HEK293 (cell line): Measurements from ENCODE around the gene PEAR1.

Experiments used
- BCL11A ChIP-seq: fragments of 450-650 bp; formaldehyde crosslinking; IDR thresholded peaks from 2 replicates; pipeline ENCODE4 v1.5.1; 2016; ENCODE audit warnings: low read depth, missing biosample characterization, missing genetic modification characterization
- ZBTB1 ChIP-seq: fragments of 450-650 bp; formaldehyde crosslinking; IDR thresholded peaks from 2 replicates; pipeline ENCODE4 v1.5.1; 2016; ENCODE audit warnings: missing biosample characterization, missing genetic modification characterization
- ZEB2 ChIP-seq: fragments of 450-650 bp; formaldehyde crosslinking; IDR thresholded peaks from 2 replicates; pipeline ENCODE4 v1.5.1; 2016; ENCODE audit warnings: missing biosample characterization, missing genetic modification characterization
- ZFP69B ChIP-seq: fragments of 450-650 bp; formaldehyde crosslinking; IDR thresholded peaks from 2 replicates; pipeline ENCODE4 v1.5.1; 2016; ENCODE audit warnings: missing biosample characterization, missing genetic modification characterization
- ZNF10 ChIP-seq: fragments of 450-650 bp; formaldehyde crosslinking; IDR thresholded peaks from 2 replicates; pipeline ENCODE4 v1.5.1; 2017; ENCODE audit warnings: missing biosample characterization, missing genetic modification characterization
- ZNF138 ChIP-seq: fragments of 450-650 bp; formaldehyde crosslinking; IDR thresholded peaks from 2 replicates; pipeline ENCODE4 v1.5.1; 2016; ENCODE audit warnings: missing biosample characterization, missing genetic modification characterization, borderline replicate concordance
- ZNF211 ChIP-seq: fragments of 450-650 bp; formaldehyde crosslinking; IDR thresholded peaks from 2 replicates; pipeline ENCODE4 v1.5.1; 2016; ENCODE audit warnings: low read depth, missing biosample characterization, missing genetic modification characterization
- ZNF626 ChIP-seq: fragments of 450-650 bp; sonication (Bioruptor Pico); formaldehyde crosslinking; IDR thresholded peaks from 2 replicates; pipeline ENCODE4 v1.5.1; 2018; ENCODE audit warnings: missing biosample characterization, missing genetic modification characterization, inconsistent platforms
- TF ChIP-seq, protein P1 (sequence below): fragments of 450-650 bp; formaldehyde crosslinking; IDR thresholded peaks from 2 replicates; pipeline ENCODE4 v1.5.1; 2016; ENCODE audit warnings: missing biosample characterization, missing genetic modification characterization
- TF ChIP-seq, protein P2 (sequence below): fragments of 450-650 bp; formaldehyde crosslinking; IDR thresholded peaks from 2 replicates; pipeline ENCODE4 v1.5.1; 2016; ENCODE audit warnings: missing biosample characterization, missing genetic modification characterization
- TF ChIP-seq, protein P3 (sequence below): fragments of 450-650 bp; formaldehyde crosslinking; IDR thresholded peaks from 2 replicates; pipeline ENCODE4 v1.5.1; 2017; ENCODE audit warnings: missing biosample characterization, missing genetic modification characterization
- TF ChIP-seq, protein P4 (sequence below): fragments of 450-650 bp; formaldehyde crosslinking; optimal IDR thresholded peaks from 2 replicates; pipeline ENCODE3; 2016; ENCODE audit warnings: missing biosample characterization, mild to moderate bottlenecking, missing genetic modification characterization
- TF ChIP-seq, protein P5 (sequence below): sonication (generic); formaldehyde crosslinking; IDR thresholded peaks from 2 replicates; pipeline ENCODE4 v1.8.1; 2022; ENCODE audit warnings: mild to moderate bottlenecking, moderate library complexity, missing genetic modification reagents

DNA sequence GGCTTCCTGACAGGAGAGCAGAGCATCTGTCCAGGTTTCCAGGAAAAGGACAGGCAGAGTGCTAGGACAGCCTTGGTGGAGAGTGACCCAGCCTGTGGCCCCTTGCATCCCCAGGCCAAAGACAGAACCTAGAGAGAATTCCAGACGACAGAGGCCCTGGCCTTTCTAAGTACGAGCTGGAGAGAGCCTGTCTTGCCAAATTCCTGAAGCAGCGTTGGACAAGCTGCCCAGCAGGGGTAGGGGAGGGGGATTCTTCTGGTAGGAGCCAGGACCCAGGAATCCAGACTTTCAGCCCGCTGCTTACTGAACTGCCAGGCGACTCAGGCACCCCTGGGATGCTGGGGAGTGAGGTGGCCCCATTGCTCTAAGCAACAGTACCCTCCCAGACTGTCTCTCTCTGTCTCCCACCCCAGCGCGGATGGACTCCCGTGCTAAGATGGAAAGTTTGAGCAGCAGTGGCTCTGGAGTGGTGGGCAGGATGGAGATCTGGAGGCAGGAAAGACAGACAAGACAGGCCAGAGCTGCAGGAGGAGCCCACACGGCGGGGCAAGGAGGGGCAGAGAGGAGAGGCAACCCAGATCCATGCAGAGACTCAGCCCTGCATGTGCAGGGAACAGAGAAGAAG lies 8.8 kb upstream of the PEAR1 start:
- TF ChIP-seq, protein P1, sequence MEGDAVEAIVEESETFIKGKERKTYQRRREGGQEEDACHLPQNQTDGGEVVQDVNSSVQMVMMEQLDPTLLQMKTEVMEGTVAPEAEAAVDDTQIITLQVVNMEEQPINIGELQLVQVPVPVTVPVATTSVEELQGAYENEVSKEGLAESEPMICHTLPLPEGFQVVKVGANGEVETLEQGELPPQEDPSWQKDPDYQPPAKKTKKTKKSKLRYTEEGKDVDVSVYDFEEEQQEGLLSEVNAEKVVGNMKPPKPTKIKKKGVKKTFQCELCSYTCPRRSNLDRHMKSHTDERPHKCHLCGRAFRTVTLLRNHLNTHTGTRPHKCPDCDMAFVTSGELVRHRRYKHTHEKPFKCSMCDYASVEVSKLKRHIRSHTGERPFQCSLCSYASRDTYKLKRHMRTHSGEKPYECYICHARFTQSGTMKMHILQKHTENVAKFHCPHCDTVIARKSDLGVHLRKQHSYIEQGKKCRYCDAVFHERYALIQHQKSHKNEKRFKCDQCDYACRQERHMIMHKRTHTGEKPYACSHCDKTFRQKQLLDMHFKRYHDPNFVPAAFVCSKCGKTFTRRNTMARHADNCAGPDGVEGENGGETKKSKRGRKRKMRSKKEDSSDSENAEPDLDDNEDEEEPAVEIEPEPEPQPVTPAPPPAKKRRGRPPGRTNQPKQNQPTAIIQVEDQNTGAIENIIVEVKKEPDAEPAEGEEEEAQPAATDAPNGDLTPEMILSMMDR = no peak
- TF ChIP-seq ZNF626 (tag by site-specific recombination) = no peak
- TF ChIP-seq ZNF211 = no peak
- TF ChIP-seq ZBTB1 (tag by site-specific recombination) = no peak
- no peak for TF ChIP-seq ZNF10 (tag by site-specific recombination)
- TF ChIP-seq ZNF138 (tag by site-specific recombination) = no peak
- TF ChIP-seq, protein P2, sequence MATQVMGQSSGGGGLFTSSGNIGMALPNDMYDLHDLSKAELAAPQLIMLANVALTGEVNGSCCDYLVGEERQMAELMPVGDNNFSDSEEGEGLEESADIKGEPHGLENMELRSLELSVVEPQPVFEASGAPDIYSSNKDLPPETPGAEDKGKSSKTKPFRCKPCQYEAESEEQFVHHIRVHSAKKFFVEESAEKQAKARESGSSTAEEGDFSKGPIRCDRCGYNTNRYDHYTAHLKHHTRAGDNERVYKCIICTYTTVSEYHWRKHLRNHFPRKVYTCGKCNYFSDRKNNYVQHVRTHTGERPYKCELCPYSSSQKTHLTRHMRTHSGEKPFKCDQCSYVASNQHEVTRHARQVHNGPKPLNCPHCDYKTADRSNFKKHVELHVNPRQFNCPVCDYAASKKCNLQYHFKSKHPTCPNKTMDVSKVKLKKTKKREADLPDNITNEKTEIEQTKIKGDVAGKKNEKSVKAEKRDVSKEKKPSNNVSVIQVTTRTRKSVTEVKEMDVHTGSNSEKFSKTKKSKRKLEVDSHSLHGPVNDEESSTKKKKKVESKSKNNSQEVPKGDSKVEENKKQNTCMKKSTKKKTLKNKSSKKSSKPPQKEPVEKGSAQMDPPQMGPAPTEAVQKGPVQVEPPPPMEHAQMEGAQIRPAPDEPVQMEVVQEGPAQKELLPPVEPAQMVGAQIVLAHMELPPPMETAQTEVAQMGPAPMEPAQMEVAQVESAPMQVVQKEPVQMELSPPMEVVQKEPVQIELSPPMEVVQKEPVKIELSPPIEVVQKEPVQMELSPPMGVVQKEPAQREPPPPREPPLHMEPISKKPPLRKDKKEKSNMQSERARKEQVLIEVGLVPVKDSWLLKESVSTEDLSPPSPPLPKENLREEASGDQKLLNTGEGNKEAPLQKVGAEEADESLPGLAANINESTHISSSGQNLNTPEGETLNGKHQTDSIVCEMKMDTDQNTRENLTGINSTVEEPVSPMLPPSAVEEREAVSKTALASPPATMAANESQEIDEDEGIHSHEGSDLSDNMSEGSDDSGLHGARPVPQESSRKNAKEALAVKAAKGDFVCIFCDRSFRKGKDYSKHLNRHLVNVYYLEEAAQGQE (tag by site-specific recombination) = no peak
- no peak for TF ChIP-seq BCL11A (tag by site-specific recombination)
- TF ChIP-seq, protein P3, sequence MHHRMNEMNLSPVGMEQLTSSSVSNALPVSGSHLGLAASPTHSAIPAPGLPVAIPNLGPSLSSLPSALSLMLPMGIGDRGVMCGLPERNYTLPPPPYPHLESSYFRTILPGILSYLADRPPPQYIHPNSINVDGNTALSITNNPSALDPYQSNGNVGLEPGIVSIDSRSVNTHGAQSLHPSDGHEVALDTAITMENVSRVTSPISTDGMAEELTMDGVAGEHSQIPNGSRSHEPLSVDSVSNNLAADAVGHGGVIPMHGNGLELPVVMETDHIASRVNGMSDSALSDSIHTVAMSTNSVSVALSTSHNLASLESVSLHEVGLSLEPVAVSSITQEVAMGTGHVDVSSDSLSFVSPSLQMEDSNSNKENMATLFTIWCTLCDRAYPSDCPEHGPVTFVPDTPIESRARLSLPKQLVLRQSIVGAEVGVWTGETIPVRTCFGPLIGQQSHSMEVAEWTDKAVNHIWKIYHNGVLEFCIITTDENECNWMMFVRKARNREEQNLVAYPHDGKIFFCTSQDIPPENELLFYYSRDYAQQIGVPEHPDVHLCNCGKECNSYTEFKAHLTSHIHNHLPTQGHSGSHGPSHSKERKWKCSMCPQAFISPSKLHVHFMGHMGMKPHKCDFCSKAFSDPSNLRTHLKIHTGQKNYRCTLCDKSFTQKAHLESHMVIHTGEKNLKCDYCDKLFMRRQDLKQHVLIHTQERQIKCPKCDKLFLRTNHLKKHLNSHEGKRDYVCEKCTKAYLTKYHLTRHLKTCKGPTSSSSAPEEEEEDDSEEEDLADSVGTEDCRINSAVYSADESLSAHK (tag by site-specific recombination) = no peak
- TF ChIP-seq, protein P4, sequence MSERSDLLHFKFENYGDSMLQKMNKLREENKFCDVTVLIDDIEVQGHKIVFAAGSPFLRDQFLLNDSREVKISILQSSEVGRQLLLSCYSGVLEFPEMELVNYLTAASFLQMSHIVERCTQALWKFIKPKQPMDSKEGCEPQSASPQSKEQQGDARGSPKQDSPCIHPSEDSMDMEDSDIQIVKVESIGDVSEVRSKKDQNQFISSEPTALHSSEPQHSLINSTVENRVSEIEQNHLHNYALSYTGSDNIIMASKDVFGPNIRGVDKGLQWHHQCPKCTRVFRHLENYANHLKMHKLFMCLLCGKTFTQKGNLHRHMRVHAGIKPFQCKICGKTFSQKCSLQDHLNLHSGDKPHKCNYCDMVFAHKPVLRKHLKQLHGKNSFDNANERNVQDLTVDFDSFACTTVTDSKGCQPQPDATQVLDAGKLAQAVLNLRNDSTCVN = no peak
- TF ChIP-seq ZFP69B (tag by site-specific recombination) = no peak
- TF ChIP-seq ZEB2 = no peak
- TF ChIP-seq, protein P5, sequence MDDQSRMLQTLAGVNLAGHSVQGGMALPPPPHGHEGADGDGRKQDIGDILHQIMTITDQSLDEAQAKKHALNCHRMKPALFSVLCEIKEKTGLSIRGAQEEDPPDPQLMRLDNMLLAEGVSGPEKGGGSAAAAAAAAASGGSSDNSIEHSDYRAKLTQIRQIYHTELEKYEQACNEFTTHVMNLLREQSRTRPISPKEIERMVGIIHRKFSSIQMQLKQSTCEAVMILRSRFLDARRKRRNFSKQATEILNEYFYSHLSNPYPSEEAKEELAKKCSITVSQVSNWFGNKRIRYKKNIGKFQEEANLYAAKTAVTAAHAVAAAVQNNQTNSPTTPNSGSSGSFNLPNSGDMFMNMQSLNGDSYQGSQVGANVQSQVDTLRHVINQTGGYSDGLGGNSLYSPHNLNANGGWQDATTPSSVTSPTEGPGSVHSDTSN (CRISPR knock-in tag) = no peak
